Measurements from ENCODE around the gene HAND1.
A peak's percentile ranks its signal among the peaks of the same experiment; 100 is the strongest.

Gene HAND1

DNA sequence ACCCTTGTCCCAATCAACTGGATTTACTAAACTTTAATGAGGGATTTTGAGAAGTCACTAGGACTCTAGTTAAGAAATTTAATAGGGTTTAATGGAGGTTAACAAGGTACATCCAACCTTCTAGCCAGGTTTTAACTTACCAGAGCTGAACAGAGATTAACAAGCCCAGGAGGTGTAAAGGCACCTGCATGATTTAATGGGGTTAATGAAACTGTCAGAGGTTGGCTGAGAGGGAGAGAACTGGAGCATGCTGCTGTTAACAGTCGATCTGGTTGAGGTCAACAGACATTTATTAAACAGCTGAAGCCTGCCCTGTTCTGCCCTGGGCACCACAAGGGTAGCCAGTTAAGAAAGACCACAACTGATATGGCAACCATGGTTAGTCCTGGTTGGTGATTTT, 13.6 kb downstream of the HAND1 start:
- intact Hi-C loops (cut with DNase I), result no loop called here

DNA sequence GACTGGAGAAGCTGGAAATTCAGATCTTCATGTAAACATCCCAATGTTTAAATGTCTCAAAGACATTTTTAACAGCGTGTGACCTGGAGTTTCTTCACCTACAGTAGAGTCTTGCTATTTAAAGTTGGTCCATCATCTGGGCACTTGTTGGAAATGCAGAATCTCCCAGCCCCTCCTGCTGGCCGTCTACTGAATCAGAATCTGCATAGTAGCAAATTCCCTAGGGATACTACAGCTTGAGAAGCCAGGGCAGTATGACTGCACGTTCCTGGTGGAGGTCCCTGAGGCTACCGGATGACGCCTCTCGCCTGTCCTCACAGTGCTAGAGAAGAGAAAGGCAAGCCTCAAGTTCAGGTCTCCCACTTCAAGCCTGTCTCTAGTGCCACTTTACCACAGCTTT, 16.5 kb downstream of the HAND1 start:
- intact Hi-C loops (cut with DNase I), result no loop called here
- no peak for DNase-seq

More for the DNA sequence above, 13.6 kb downstream of the HAND1 start:
- no peak for DNase-seq

DNA sequence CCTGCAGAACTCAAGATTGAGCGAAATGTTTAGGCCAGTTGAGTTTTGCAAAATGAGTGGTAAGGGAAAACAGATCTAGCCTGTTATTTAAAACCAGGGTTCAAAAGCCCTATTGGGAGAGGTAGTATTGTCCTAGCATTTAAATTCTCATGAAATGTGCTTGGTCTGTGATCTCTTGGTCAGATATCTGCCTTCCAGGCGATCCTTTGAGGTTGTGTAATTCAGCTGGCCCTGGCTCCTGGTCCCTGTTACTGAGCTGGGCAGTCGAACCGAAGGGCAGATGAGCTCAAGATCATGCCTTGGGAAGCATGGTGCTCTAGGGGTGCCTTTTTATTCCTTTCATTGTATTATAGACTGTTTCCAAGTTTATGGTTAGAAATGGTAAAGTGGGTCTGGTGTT, 17.9 kb downstream of the HAND1 start:
- no peak for DNase-seq
- intact Hi-C loops (cut with DNase I), result no loop called here

DNA sequence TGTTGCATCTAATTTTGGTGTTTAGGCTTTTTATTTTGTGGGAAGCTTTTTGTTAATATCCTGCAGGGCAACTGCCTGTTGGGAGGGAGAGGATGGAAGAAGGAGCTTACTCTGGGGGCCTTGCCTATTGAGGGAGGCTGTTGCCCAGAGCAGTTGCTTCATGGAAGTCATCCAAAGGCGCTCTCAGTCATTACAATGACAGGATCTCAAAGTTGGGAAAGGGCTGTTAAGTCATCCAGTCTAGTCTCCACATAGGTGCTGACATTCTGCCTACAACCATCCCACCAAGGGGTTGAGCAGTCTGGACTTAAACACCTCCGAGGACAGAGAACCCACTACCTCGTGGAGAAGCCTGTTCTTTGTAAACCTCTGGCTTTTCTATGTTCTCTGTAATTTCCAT, 19.0 kb downstream of the HAND1 start:
- DNase-seq, result no peak
- intact Hi-C loops (cut with DNase I), result no loop called here

DNA sequence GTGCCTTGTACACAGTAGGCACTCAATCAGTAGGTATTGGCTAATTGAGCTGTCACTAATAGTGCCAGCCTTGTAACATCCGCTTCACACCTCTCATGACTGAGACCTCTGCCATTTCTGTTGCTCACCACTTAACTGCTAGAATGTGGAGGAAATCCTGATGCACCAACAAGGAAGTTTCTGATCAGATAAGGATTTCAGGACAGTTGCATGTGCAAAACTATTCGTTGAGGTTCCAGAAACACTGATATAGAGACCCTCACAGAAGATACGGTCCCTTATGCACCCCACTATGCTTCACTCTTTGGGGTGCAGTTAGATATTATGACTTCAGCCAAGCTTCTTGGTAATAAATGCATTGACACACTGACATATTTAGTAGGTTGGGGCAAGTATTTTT, 21.5 kb downstream of the HAND1 start:
- no peak for DNase-seq
- intact Hi-C loops (cut with DNase I), result no loop called here

DNA sequence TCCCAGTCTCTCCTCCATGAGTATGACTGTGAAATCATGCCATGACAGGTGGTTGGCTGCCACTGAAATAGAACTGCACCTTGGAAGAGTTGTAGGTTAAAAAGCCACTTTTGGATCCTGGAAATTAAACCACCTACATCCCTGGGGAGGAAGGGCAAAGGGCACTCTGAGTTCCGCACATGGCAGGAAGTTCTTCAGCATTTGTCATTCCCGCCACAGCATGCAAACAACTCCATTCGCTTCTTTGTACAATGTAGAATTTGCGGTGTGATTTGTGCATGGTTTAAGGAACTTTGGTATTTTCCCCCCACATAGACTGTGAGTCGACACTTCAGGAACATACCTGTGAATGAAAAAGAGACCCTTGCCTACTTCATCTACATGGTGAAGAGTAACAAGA, 22.4 kb downstream of the HAND1 start:
- intact Hi-C loops (cut with DNase I), result no loop called here
- no peak for DNase-seq

DNA sequence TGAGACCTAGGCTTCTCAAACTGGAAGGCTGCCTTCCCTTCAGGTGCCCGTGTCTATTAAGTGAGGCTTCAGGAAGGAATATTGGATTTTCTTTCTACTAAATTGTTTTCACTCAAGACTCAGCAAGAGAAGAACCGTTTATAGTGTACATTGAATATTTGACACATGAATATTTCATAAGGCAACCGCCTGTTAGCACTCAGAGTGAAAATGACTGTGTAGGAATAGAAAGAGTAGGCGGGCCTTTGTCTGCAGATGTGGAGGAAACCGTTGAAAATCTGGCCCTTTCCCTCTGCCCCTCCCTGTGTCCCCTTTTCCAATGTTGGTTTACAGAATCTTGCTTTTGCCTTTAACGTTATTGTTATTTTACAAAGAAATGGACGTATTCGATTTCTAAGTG, 26.1 kb downstream of the HAND1 start:
- no peak for DNase-seq
- intact Hi-C loops (cut with DNase I), result no loop called here

DNA sequence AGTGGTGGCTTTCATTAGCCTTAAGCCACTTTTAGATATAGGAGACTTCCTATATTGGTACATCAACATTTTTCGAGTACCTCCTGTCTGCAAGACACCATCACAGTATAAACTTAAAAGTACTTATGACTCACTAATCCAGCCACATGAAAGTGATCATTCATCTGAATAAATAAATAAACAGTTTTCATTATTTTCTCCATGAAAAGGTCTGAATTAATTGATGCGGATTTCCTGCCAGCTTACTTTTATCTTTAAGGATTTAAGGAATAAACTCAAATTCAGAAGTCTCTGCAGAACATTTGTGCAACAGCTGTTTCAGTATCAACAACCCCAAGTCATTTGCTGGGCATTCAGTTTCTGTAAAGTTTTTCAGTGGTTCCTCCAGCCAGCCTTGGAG, 28.2 kb downstream of the HAND1 start:
- DNase-seq, result no peak
- intact Hi-C loops (cut with DNase I), result no loop called here

DNA sequence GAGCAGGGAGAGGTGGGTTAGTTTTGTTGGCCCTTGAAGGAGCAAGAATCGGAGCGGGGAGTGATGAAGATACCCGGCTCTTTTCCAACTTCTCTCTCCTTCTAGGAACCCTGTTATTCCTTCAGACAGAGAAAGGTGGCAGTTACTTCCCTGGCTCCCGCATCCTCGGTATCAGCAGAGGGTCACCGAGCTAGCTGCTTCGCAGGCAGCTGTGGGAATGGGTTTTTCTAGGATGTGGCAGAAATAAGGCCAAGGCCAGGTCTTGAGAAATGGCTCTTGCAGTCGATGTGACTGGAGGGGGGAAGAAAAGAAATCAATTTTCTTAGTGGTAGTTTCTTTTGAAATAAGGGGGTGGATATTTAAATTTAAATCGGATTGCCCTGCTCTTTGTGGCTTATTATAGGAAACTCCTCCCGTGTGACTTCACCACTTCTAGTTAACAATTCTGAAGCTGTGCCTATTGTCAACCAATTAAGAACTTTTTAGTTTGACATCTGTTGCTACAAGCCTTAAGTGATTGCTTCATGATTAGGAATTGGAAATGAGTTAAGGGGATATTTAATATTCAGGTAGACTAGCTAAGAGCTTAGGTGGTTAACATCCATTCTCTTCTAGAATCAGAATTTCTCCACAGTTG, 30.8 kb downstream of the HAND1 start:
- intact Hi-C loops (cut with DNase I), result no loop called here

DNA sequence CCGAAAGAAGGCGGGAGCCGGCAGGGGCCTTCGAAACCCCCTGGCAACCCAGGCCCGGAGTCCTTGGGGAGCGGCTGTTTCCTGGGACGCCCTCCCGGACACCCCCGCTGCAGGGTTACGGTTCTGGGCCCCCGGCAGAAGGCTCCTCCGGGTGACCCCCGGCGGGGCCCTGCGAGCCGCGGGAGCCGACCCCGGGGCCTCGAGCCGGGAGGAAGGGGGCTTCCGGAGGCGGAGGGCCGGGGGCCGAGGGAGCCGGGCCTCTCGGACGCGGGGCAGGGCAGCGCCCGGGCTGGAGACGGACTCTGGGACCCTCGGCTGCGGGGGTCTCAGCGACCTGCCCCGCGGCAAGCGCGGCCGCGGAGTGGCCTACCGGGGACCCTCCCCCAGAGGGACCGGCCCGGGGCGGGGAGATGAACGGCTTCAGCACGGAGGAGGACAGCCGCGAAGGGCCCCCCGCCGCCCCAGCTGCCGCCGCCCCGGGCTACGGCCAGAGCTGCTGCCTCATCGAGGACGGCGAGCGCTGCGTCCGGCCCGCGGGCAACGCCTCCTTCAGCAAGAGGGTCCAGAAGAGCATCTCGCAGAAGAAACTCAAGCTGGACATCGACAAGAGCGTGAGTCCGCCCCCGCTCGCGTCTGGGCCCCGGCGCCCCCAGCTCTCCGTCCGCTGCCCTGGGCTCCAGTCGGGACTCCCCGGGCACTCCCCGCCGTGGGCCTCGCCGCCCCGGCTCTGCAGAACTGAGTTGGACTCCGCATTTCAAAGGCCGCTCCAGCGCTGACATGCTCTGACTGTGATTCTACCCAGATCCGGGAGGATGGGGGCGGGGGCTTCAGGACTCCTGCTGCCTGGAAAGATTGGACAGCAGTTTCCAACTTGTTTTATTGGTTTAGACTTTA, 31.6 kb downstream of the HAND1 start:
- peak; percentile 30 to 93 (median 56) for DNase-seq
- intact Hi-C loops (cut with DNase I), result no loop called here

More for the DNA sequence above, 30.8 kb downstream of the HAND1 start:
- no peak for DNase-seq

DNA sequence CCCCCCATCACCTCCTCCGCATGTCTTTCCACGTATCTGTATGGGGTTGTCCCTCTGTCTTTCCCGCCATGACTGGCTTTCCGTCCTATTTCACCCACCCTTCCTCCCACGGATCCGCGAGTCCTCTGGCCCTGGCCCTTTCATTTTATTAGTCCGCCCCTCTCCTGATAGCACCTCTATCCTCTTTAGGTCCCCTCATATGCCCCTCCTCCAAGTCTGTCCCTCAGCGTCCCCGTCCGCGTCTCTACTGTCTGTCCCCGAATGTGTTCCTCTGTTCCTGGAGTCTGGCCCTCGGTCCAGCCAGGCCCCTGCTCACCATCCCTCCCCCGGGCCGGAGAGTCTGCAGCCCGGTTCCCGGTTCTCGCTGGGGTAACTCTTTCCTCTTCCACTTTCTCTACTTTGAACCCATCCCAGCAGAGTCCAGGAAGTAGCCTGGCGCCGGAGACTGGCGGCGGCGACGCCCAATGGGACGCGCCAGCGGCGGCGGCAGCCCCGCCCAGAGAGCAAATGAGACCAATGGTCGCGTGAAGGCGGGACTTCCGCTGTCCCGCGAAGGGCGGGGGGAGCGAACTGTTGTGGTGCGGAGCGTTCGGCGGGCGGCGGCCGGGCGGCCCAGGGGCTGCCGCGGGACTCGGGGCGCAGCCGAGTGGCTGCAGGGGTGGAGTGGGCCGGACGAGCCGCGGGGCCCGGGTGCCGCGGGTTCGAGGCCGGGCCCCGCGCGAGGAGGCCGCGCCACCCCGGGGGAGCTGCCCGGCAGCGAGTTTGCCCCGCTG, 32.4 kb downstream of the HAND1 start, which contains the start of gene SAP30L:
TSS of gene SAP30L (plus strand) at position 576 of the 773 bp plus-strand sequence. CDS start 608 bp downstream, outside the sequence.
- intact Hi-C loops (cut with DNase I), result no loop called here
- peak; percentile 88 to 99 (median 94) for DNase-seq

DNA sequence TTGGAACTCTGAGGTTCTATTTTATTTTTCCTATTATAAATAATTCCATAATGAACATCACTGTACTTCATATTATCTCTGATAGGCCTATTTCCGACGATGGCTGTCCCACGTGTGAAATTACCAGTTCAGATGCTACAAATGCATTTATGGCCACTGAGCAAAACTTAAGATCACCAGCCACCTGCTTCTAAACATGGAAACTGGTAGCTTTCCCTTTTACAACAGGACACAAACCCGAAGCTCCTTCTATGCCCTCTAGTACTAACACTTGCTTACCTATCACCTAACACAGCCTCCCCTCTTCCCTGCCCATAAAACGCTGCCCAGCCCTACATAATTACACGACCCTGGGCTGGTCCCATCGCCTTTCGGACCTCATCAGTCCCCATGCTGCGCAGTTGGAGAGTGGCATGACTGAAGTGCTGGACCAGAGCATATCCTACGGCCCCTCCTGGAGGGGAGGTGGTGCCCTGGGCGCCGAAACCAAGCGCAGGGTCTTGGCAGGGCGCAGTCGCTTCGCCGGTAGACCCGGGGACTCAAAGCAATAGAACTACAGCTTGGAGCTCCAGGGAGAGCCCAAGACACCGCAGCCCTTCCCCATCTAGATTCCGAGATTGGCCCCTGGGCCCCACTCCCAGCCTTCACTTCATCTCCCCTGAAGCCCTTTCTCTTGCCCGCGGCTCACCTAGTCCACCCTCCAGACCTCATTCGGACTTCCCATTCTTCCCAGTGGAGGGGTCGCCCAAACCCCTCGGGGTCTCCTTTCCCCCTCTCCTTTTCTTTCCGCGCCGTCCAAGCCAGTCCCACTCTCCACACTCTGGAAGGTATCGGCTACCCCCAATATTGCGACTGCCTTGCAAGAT, 33.2 kb downstream of the HAND1 start:
- intact Hi-C loops (cut with DNase I), result no loop called here
- peak in 3 of 10 donors; percentile 14 to 85 (median 82) for DNase-seq

DNA sequence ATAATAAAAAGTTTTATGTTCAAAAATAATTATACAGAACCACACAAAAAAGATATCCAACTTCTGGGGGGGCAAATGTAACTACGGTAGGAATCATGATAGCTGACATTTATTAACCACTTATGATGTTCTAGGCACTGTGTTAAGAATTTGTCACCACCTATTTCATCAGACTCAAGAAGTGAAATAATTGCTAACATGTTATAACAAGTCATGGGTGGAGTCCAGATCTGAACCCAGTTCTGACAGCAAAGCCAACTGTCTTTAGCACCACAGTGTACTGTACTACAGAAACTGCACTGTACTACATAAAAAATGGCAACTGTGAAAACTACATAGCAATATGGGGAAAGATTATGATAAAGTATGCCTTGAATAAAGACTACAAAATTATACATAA, 35.2 kb downstream of the HAND1 start:
- no peak for DNase-seq

DNA sequence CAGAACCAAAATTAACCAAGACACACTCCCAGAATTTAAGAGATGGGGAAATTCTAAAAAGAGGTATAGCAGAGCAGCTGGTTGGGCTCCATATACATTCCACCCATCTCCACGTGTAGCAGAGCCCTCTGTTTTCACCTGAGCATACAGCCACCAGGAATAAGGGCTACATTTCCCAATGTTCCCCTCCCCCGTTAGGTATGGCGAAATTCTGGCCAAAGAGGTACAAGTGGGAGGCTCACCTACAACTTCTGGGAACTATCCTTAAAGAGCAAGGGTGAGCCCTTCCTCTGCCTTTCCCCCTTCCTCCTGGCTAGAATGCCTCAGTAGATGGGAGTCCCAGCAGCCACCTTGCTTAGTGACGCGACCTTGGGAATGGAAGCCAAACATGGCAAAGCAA, 37.5 kb downstream of the HAND1 start:
- intact Hi-C loops (cut with DNase I), result no loop called here
- no peak for DNase-seq

More for the DNA sequence above, 35.2 kb downstream of the HAND1 start:
- intact Hi-C loops (cut with DNase I), result no loop called here

DNA sequence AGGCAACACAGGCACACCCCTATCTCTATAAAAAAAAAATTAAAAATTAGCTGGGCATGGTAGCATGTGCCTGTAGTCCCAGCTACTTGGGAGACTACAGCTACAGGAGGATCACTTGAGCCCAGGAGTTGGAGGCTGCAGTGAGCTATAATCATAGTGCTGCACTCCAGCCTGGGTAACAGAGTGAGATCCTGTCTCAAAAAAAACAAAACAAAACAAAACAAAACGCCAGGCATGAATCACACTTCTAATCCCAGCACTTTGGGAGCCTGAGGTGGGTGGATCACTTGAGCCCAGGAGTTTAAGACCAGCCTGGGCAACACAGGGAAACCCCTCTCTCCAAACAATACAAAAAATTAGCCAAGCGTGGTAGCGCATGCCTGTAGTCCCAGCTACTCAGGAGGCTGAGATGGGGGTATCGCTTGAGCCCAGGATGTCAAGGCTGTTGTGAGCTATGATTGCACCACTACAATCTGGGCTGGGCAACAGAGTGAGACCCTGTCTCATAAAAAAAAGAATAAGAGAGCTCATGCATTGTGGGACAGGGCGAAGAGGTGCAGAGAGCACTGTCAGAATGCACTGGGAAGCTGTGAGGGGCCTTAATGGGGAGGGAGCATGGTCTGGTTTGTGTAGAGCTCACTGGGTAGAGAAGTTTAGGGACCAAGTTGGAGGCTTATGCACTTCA, 40.6 kb downstream of the HAND1 start:
- intact Hi-C loops (cut with DNase I), result no loop called here
- DNase-seq, result no peak

DNA sequence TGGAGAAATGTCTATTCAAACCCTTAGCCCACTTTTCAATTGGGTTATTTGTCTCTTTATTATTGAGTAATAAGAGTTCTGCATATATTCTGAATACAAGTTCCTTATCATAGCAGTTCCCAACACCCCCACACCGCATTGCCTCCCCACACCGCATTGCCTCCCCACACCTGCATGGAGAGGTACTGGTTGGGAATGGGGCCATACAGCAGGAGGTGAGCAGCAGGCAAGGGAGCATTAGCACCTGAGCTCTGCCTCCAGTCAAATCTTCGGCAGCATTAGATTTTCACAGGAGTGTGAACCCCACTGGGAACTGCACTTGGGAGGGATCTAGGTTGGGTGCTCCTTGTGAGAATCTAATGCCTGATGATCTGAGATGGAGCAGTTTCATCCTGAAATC, 42.8 kb downstream of the HAND1 start:
- no peak for DNase-seq
- intact Hi-C loops (cut with DNase I), result no loop called here

DNA sequence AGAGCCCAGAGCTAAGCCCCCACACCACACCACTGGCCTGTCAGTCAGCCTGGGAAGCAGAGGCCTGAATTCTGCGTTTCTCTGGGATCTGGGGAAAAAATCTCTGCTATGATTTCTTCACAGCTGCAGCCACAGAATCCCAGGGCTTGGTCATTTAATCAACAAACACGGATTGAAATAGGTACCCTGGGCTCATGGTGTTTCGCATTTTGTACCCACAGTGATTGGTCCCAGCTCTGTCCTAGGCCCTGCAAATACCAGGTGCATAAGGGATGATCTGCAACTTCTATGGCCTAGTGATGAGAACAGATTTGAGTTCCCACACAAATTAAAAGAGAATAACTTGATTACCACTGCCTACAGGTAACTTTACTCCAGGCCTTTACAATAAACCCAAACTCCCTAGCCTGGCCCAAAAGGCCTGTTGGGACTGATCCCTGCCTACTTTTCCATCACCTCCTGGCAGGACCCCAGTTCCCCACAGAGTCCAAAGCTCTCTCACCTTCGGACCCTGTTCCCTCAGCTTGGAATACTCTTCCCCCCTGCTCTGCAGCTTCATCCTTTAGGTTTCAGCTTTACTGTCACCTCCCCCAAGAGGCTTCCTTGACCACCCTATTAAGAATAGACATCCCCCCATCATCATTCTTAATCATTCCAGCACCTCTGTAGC, 46.9 kb downstream of the HAND1 start:
- intact Hi-C loops (cut with DNase I), result no loop called here
- DNase-seq, result no peak

DNA sequence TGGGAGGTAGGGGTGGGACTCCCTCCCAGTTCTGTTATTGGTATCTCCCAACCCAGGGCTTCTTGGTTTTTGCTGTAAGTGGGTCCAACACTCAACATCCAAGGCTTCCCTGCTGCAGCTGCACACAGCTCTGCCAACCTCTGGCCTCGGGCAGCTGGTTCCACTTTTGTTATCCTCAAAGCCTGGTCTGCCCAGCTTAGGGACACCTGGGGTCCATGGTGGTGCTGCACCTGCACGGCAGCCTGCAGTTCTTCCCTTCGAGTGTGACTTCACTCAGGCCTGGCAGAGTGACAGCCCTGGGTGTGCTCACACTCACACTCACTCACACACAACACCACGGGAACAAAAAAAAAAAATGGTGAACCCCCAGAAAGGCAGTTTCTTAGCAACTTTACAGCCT, 47.6 kb downstream of the HAND1 start:
- no peak for DNase-seq
- intact Hi-C loops (cut with DNase I), result no loop called here

DNA sequence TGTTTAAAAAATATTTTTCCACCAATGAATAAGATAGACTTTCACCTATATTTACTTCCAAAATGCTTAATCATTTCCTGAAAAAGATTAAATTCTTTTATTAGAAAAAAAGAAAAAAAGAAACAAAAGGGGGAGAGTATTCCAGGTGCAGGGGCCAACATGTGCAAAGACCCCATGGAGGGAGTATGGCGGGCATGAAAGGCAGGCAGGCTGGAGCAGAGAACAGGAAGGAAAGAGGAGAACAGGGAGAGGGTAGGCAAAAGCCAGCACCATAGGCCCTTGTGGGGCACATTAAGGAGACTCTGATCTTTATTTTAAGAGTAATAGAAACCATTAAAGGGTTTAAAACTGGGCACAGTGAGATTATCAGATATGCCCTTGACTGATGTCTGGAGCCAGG, 48.7 kb downstream of the HAND1 start:
- no peak for DNase-seq
- intact Hi-C loops (cut with DNase I), result no loop called here
